ENCODE results near the gene PDHX. TPM values are rescaled to one million over a fixed set of nuclear protein-coding genes. Genes with fewer than 3 reads are reported as not detected.
A peak's percentile ranks its signal among the peaks of the same experiment; 100 is the strongest.

Gene PDHX
- total and polyA plus RNA-seq, 2 of the 4 experiments (the other 2 are of a cell fraction): 19.8 to 26.7 TPM

- H3K4me1 ChIP-seq (ENCODE audit: control insufficient read depth, insufficient read depth, low read length): peaks cover 30% of the 10 kb centered on the region
- H3K56ac ChIP-seq (ENCODE audit: extremely low read depth, insufficient read depth, low read length): no peak overlapping the region
- H3K4me3 ChIP-seq (ENCODE audit: insufficient read depth, low read depth, low read length): no peak overlapping the region
- peak overlapping the region; percentile 55 for H4K5ac ChIP-seq (ENCODE audit: low read depth, low read length)
- no peak overlapping the region for H2AK9ac ChIP-seq (replicated peaks; ENCODE audit: low read depth, low read length, poor library complexity)
- 100% methylated on average over 1 of the region's 4 CpGs; no CpG with 5 or more reads in 1 of the 2 experiments for WGBS, 2 experiments (ENCODE audit: extremely low coverage in 2 of 2, insufficient read length in 1 of 2)
- H2AK5ac ChIP-seq (ENCODE audit: low read depth, low read length): peak overlapping the region; percentile 88
- peak overlapping the region; percentile 69; the same call in 1 of the 2 replicates for H3K18ac ChIP-seq (ENCODE audit: low read depth, low read length)
- H3K27ac ChIP-seq (ENCODE audit: insufficient read depth, low read length): peak overlapping the region; percentile 81
- dilution Hi-C loops (cut with HindIII; ENCODE audit: low sequenced_read_pairs, unreplicated experiment) (no loop called here), in situ Hi-C loops (cut with MboI; ENCODE audit: low sequenced_read_pairs) (no loop called here), intact Hi-C loops (cut with micrococcal nuclease) (loop anchor here (5.0 kb wide), 2 partner anchors 71 to 131 kb away; no protein-coding TSS in a partner anchor)
- no peaks in the 10 kb centered on the region for H3K36me3 ChIP-seq (ENCODE audit: control insufficient read depth, insufficient read depth, low read length)
- peak overlapping the region; percentile 33 to 80; a peak in 1 of 4 replicates for H4K8ac ChIP-seq (ENCODE audit: low read depth in 2 of 2, low read length in 2 of 2)
- H3K9me1 ChIP-seq (ENCODE audit: insufficient read depth, low read length): peaks cover 24% of the 10 kb centered on the region
- H3K4ac ChIP-seq (ENCODE audit: low read depth, low read length): peak overlapping the region; percentile 79
- H2BK20ac ChIP-seq (ENCODE audit: low read depth, low read length): peak overlapping the region; percentile 80
- TF ChIP-seq, protein P1, sequence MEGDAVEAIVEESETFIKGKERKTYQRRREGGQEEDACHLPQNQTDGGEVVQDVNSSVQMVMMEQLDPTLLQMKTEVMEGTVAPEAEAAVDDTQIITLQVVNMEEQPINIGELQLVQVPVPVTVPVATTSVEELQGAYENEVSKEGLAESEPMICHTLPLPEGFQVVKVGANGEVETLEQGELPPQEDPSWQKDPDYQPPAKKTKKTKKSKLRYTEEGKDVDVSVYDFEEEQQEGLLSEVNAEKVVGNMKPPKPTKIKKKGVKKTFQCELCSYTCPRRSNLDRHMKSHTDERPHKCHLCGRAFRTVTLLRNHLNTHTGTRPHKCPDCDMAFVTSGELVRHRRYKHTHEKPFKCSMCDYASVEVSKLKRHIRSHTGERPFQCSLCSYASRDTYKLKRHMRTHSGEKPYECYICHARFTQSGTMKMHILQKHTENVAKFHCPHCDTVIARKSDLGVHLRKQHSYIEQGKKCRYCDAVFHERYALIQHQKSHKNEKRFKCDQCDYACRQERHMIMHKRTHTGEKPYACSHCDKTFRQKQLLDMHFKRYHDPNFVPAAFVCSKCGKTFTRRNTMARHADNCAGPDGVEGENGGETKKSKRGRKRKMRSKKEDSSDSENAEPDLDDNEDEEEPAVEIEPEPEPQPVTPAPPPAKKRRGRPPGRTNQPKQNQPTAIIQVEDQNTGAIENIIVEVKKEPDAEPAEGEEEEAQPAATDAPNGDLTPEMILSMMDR (conservative IDR thresholded peaks at IDR 0.05; ENCODE audit: low read depth, low read length): no peak
- peak; percentile 97 for TF ChIP-seq CEBPB (IDR thresholded peaks at IDR 0.05; ENCODE audit: low read depth, low read length)
- H2BK15ac ChIP-seq (ENCODE audit: low read depth, low read length): peak overlapping the region; percentile 97; the same call in 1 of the 3 replicates
- no peak overlapping the region; the same call in none of the 2 replicates for H3K14ac ChIP-seq (replicated peaks; ENCODE audit: low read depth, low read length)
- POLR2A ChIA-PET (ENCODE audit: unreplicated experiment): interaction anchor here (1.0 kb wide), 1 partner anchor 127 kb away, joined by 4 read pairs; the partner anchor contains the start of gene CD44
- H2BK5ac ChIP-seq (ENCODE audit: low read depth, low read length, poor library complexity, severe bottlenecking): peak overlapping the region; percentile 67
- peak overlapping the region; percentile 91 for H4K91ac ChIP-seq (ENCODE audit: insufficient read depth, low read depth, low read length)
- peak overlapping the region; percentile 80 for H2BK120ac ChIP-seq (ENCODE audit: low read depth, low read length)
- DNase-seq: peak; percentile 83
- H3K9ac ChIP-seq (ENCODE audit: low read depth, low read length): no peak overlapping the region
- peaks cover 8 to 37% of the 10 kb centered on the region in 2 experiments; a peak in 2 of 4 replicates for H3K79me1 ChIP-seq (ENCODE audit: low read depth in 1 of 2, low read length in 2 of 2)
- H2AFZ ChIP-seq (replicated peaks; ENCODE audit: low read length, poor library complexity): no peak overlapping the region
- peak overlapping the region; percentile 48; the same call in 1 of the 2 replicates for H3K4me2 ChIP-seq (ENCODE audit: low read depth, low read length)
- no peaks in the 10 kb centered on the region for H4K20me1 ChIP-seq (ENCODE audit: insufficient read depth, low read length)
- ATAC-seq (ENCODE audit: low read depth): peak; percentile 46
- H3K23ac ChIP-seq (ENCODE audit: low read depth, low read length): no peak overlapping the region; the same call in 1 of the 2 replicates
- H3K27me3 ChIP-seq (ENCODE audit: control insufficient read depth, insufficient read depth, low read length): no peaks in the 10 kb centered on the region
- no peaks in the 10 kb centered on the region for H3K9me3 ChIP-seq (ENCODE audit: control insufficient read depth, insufficient read depth, low read length)
- no TSS peak for BruUV-seq (replicated peaks)
- CTCF ChIA-PET: no interaction called here
Observed at GRCh38 chr11:35011389-35011788, 95.0 kb downstream of the PDHX start.
